Omental fat pad (tissue), 4 donors: ENCODE measurements around the gene AMN. TPM values are rescaled to one million over a fixed set of nuclear protein-coding genes. Genes with fewer than 3 reads are reported as not detected.

Experiments
- ATAC-seq: fragments of 150-250 bp; one replicate; pipeline ENCODE4 v1.9.1; 2016; ENCODE audit warnings: mild to moderate bottlenecking, moderate library complexity; ENCODE audit not compliant: low FRiP score
- DNase-seq: peaks from one replicate; pipeline ENCODE4 v3.0.0-alpha.2; 2019; ENCODE audit warnings: low spot score
- total RNA-seq, 4 donors: library from RNA; depleted of rRNA; stranded (reverse); fragments of >200 nt; gene quantifications; one replicate each; pipeline ENCODE4 v1.1.0, GENCODE V29; 2016
- TF ChIP-seq, protein P1 (sequence below), 3 donors: fragments of 450-650 bp; IDR thresholded peaks; one replicate each; pipeline ENCODE4 v1.5.1; 2016 to 2017; ENCODE audit warnings: antibody characterized with exemption in 3 of 3, mild to moderate bottlenecking in 3 of 3, moderate library complexity in 2 of 3

AMN gene
- total RNA-seq, 4 donors from 2014 or later = 0.72 to 2.7 (median 1.7) TPM

DNA sequence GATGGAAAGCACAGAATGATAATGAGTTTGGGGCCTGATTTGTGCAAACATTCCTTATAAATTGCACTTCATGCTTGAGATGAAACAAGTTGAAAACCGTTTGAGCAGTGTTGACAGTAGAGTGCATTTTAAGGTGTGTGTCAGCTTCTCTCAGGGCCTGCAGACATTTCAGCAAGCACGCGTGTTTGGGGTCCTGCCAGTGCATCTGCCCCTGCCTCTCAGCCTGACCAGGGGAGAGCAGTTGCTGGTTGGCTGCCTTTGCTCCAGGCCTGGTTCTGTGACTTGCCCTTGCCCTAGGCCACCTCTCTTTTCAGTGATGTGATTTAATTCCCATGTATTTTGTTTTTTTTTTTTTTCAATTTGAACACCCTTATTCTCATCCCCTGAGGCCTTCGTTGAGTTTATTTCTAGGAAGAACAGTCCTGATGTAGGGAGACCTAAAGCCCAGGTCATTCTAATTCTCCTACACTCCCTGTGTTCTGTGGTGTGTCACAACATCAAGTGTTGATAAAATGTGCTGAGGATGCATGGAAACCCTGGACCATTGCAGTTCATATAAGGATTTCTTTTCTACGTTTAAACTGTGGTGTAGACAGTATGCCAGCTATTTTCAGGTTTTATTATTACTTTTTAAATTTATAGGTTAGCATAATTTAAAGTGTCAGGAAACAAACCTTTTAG is 40.1 kb upstream of the AMN start:
- DNase-seq (no peak), ATAC-seq (no peak)

DNA sequence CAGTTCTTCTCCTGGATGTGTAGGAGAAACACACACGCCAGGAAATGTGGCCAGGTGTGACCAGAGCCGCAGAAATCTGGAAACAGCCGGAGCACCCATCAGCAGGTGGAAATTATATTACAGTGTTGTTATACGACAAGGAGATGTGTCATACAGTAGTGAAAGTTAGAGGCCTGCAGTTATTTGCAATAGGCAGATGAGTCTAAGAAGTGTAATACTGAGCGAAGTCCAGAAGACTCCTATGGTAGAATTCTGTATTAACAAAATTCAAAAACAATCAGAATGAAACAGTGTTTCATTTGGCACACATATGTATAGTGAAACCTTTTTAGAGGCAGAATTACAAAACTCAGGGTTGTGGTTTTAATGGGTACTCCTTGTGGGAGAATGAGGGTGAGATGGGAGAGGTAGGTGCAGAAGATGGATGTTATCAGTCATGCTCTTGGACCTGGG is 39.3 kb upstream of the AMN start:
- DNase-seq (no peak), ATAC-seq (no peak)
- TF ChIP-seq, protein P1, sequence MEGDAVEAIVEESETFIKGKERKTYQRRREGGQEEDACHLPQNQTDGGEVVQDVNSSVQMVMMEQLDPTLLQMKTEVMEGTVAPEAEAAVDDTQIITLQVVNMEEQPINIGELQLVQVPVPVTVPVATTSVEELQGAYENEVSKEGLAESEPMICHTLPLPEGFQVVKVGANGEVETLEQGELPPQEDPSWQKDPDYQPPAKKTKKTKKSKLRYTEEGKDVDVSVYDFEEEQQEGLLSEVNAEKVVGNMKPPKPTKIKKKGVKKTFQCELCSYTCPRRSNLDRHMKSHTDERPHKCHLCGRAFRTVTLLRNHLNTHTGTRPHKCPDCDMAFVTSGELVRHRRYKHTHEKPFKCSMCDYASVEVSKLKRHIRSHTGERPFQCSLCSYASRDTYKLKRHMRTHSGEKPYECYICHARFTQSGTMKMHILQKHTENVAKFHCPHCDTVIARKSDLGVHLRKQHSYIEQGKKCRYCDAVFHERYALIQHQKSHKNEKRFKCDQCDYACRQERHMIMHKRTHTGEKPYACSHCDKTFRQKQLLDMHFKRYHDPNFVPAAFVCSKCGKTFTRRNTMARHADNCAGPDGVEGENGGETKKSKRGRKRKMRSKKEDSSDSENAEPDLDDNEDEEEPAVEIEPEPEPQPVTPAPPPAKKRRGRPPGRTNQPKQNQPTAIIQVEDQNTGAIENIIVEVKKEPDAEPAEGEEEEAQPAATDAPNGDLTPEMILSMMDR (IDR thresholded peaks at IDR 0.05) = no peak

More for the DNA sequence above, 40.1 kb upstream of the AMN start:
- TF ChIP-seq, protein P1 (IDR thresholded peaks at IDR 0.05) = no peak

DNA sequence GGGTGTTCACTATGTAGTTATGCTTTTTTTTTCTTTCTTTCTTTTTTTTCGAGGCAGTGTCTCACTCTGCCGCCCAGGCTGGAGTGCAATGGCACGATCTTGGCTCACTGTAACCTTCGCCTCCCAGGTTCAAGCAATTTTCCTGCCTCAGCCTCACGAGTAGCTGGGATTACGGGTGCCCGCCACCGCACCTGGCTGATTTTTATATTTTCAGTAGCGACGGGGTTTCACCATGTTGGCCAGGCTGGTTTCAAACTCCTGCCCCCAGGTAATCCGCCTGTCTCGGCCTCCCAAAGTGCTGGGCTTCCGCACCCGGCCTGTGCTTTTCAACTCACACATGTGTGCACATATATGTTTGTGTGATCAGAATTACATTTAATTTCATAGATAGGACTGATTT is 38.9 kb upstream of the AMN start:
- TF ChIP-seq, protein P1 (IDR thresholded peaks at IDR 0.05) = no peak
- ATAC-seq (no peak), DNase-seq (no peak)

DNA sequence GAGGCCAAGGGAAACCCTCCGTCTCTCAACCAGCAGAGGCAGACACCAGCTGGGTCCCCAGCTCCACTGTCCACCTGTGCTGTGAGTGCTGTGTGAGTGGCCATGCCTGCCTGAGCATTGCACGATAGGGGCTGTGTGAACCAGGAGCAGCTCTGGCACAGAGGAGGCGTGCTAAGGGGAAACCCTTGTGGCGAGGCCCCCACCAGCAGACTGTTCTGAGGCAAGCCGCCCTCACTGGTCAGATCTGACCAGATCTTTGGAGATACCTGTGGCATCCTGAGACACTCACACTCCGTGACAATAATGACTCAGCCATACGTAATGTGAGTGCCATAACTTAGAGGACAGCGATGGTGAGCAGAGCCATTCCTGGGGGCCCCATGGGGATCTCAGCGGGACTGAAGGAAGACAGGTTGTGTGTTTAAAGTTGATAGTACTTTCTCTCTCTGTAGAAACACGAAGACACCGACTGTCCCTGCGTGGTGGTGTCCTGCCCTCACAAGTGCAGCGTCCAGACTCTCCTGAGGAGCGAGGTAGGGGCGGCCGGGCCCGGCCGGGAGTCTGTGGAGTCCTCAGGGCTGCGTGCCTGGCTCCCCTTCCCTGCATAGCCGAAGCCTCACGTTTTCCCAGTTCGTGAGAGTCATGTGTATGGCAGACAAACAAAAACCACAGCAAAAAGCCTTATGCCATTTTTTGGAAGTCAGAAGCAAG is 36.6 kb upstream of the AMN start:
- ATAC-seq = no peak

DNA sequence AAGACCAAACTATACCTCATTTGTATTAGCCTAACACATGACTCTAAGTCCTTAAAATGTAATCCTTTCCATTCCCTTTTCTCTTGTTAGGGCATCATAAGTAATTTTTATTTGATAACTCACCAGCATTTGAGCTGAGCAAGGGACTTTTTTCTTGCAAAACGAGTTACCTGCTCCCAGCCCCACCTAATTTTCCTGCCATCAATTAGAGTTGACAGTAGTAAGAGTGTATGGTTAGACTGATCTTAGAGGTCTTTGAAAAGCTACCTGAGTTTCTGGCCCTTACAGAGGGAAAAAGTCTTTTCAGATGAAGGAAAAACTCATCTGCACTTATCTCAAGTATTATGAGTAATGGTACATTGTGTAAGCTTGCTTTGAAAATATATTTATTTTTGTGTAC is 33.7 kb upstream of the AMN start:
- DNase-seq = no peak
- TF ChIP-seq, protein P1 (IDR thresholded peaks at IDR 0.05) = no peak
- no peak for ATAC-seq

More for the DNA sequence above, 36.6 kb upstream of the AMN start:
- no peak for DNase-seq
- TF ChIP-seq, protein P1 (IDR thresholded peaks at IDR 0.05) = no peak

DNA sequence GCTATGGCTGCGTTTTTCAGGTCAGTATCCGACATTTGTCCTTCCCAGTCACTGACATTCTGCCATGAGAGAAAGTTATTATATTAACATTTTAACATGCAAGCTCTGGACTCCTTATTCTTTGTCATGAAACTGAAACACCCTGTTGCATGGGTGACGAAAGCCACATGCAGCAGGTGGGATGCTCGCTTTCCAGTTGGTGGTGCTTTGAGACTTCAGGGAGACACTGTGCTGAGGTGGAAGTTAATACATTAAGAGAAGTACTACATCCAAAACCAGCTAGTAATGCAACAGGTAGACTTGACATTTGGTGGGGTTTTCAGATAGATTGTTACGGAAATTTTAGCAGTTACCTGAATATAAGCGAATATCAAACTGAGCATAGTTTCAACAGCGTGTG is 32.8 kb upstream of the AMN start:
- TF ChIP-seq, protein P1 (IDR thresholded peaks at IDR 0.05) = no peak
- ATAC-seq (no peak), DNase-seq (no peak)

DNA sequence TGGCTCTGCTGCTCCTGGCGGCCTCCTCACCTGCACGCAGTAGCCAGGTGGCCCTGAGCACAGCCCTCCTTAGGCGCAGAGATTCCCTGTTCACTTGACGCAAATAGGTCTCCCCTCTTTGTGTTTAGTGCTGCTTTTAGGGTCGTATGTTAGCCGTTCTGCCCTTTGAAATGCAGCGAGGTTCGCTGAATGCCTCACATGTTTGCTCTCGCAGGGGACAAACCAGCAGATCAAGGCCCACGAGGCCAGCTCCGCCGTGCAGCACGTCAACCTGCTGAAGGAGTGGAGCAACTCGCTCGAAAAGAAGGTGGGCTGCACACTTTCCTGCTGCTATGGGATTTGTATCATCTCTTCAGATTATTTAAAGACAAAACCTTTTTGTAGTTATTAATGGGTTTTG is 31.4 kb upstream of the AMN start:
- no peak for ATAC-seq

More for the DNA sequence above, 31.4 kb upstream of the AMN start:
- DNase-seq = no peak
- TF ChIP-seq, protein P1 (IDR thresholded peaks at IDR 0.05) = no peak
